RPMI8226 (cell line): ENCODE data around the gene TTC14.
A peak's percentile ranks its signal among the peaks of the same experiment; 100 is the strongest.
"Not testable (repeated sequence)": the region's sequence is repeated elsewhere in the genome, so short reads cannot be mapped to it uniquely, and the experiment has no call there.

Experiments
- DNase-seq: peaks from one replicate; pipeline ENCODE4 v3.0.0-alpha.2; 2015

Gene TTC14, protein sequence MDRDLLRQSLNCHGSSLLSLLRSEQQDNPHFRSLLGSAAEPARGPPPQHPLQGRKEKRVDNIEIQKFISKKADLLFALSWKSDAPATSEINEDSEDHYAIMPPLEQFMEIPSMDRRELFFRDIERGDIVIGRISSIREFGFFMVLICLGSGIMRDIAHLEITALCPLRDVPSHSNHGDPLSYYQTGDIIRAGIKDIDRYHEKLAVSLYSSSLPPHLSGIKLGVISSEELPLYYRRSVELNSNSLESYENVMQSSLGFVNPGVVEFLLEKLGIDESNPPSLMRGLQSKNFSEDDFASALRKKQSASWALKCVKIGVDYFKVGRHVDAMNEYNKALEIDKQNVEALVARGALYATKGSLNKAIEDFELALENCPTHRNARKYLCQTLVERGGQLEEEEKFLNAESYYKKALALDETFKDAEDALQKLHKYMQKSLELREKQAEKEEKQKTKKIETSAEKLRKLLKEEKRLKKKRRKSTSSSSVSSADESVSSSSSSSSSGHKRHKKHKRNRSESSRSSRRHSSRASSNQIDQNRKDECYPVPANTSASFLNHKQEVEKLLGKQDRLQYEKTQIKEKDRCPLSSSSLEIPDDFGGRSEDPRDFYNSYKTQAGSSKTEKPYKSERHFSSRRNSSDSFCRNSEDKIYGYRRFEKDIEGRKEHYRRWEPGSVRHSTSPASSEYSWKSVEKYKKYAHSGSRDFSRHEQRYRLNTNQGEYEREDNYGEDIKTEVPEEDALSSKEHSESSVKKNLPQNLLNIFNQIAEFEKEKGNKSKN

DNA sequence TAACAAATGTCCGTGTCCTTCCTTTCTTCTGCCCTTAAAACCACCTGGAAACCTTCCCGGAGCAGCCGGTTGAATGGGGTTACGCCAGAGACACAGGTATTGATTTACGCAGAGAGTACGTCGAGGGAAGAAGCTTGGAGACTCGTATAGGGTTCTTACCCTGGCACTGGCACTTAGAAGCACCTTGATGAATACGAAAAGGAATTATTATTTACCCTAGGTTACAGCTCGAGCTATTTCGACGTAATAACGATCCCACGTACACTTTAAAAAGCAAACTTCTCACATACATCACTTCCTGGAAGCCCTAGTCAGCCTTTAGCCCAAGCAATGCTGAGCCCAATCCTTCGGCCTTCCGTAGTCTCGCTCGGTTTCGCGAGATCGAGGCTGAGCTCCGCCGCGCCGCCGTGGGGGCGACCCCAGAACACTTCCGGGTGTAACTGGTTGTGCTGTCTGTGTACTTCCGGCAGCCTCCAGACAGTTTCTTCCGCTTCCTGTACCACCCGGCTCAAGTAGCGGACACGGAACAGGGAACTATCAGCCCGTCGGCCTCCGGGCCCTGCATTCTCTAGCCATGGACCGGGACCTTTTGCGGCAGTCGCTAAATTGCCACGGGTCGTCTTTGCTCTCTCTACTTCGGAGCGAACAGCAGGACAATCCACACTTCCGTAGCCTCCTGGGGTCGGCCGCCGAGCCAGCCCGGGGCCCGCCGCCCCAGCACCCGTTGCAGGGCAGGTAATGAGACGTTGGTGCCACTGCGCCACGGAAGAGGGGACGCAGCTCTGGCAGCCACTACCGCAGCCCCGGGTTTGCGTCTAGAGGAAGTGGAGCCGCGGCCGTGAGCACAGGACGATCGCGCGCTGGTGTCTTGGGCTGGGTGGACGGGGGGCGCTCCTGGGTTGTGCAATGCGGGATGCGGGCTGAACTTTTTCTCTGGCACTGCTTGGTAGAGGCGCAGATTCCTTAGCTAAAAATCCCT, at the start of gene TTC14:
Gene TTC14, plus strand, starts transcription at position 476 of the 979 bp plus-strand sequence. Its CDS starts 99 bp downstream, at position 575.
- peak; percentile 97 for DNase-seq

DNA sequence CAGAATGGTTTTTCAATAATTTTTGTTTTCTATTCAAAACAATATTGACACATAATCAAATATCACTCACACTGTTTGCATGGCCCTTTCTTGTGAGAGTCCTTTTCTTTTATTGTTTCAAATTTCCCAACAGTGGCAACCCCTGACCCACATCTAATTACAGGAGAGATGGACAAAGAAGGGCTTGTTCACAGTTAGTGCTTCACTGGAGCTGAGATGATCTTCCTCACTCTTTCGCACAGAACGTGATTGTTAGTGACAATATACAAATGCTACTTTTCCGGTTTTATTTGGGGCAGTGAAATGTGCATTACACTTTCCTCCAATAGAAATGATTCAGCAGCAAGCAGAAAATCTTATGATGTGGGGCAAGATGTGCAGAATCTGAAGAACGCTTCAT, 38.6 kb upstream of the TTC14 start:
- DNase-seq, result no peak

DNA sequence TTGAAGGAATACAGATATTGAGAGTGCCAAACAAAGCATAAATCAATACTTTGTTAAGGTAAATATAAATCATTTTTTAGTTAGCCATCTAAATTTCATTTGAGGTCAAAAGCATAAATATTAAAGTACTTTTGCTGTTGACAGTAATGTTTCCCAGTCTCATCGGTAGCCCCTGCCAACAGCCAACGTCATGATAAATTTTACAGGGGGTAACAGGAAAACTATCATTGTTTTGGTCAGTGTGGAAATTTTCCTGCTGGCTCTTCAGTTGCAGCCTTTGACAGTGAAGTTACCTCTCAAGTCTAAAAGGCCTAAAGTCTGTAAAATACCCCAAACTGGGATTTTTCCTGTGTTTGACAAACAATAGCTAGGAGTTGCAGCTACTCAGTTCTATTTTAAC, 37.3 kb upstream of the TTC14 start:
- no peak for DNase-seq

DNA sequence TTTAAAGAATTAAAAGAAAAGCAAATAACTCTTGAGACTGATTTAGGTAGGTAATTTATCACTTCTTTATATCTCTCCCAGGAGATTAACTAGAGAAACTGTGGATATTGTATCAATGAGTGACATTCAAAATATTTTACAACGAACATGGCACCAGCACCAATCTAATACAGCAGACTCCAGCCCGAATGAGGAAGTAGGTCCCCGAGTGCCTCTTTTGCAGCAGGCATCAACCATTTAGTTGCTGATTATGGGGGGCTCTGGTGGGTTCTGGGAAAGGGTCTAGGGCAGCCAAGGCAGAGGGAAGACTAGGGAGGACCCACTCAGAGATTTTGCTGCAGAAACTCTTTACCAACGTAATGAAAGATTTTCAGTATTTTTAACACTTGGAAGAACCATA, 31.7 kb upstream of the TTC14 start:
- DNase-seq, result no peak

DNA sequence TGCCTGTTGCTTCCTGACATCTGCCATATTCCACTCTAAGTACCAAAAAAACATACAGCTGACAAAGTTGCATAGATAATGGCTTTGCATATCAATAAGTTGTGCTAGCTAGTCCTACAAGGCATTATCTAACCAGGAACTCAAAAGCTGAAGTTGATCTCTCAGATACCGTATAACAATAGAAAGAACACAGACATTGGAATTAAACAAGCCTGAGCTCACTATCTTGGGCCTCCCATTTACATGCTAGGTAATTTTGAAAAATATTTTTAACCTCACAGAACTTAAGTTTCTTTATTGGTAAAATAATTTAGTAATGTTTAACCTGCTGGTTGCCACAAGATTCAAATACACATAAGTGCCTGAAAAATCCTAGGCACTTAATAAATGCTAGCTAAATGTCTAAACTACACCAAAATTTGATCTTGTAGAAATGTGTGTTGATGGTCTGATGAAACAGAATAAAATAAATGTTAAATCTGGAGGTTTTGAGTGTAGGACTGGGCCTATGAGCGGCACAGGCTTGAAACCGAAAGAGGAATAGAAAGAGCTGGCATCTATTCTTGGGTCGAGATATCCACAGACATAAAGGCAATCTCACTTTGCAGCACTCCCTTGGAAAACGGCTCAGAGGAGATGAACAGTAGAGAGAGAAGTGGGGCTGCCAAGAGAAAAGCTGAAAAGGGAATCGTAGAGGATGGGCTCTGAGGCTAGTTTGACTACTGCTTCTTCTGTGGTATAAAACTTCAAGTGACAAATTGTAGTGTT, 29.9 kb upstream of the TTC14 start:
- peak; percentile 67 for DNase-seq

DNA sequence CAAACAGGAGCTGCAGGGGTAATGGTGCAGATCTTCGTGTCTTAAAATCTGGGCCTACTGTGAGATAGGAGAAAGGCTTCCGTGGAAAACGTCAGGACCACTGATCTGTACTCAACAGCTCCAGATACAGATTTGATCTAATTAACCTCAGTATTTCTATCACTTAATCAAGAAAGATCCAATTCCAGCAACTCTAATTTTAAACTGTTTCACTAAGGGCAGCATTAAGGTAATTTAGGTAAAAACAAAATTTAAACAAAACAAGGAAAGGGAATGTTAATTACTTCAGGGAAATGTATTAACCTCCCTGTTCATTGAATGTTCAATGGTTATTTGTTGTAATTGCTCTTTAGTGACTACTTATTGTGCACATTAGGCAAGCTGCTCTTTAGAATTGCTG, 26.4 kb upstream of the TTC14 start:
- no peak for DNase-seq

DNA sequence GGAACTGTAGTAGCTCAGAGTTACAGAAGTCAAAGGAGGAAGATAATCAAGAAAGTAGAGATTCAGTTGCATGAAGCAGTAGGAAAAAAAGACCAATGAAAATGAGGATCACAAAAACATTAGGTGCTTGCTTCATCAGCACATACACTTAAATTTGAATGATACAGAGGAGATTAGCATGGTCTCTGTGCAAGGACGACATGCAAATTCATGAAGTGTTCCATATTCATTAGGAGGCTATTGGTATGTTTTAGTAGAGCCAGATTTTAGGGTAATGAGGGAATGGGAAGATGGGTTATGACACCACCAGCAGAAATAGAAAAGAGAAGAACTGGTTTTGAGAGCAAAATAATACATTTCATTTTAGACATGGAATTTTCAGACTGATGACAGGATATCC, 21.0 kb upstream of the TTC14 start:
- no peak for DNase-seq

DNA sequence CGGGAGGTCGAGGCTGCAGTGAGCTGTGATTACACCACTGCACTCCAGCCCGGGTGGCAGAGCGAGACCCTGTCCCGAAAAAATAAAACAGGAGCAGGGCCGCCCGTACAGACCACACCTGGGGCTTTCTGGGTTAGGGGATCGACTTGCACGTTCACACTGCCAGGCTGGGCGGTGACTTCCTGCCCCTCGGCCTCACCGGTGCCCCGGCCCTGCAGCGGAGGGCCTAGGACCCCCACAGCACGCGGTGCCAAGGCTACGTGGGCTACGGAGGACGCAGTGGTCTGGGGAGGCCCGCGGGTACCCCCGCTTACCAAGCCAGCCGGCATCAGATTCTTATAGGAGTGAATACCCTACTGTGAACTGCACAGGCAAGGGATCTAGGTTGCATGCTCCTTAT, 11.6 kb upstream of the TTC14 start:
- DNase-seq, result no peak

DNA sequence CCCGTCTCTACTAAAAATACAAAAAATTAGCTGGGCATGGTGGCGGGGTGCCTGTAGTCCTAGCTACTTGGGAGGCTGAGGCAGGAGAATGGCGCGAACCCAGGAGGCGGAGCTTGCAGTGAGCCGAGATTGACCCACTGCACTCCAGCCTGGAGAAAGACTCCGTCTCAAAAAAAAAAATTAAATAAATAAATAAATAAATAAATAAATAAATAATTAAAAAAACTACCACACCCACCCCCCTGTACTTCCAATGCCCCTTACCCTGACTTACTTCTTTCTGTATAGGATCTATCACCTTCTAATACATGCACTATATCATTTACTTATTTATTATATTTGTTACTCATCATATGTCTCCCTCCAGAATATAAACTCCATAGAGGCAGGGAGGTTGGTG, 8.3 kb upstream of the TTC14 start:
- not testable (repeated sequence) for DNase-seq

DNA sequence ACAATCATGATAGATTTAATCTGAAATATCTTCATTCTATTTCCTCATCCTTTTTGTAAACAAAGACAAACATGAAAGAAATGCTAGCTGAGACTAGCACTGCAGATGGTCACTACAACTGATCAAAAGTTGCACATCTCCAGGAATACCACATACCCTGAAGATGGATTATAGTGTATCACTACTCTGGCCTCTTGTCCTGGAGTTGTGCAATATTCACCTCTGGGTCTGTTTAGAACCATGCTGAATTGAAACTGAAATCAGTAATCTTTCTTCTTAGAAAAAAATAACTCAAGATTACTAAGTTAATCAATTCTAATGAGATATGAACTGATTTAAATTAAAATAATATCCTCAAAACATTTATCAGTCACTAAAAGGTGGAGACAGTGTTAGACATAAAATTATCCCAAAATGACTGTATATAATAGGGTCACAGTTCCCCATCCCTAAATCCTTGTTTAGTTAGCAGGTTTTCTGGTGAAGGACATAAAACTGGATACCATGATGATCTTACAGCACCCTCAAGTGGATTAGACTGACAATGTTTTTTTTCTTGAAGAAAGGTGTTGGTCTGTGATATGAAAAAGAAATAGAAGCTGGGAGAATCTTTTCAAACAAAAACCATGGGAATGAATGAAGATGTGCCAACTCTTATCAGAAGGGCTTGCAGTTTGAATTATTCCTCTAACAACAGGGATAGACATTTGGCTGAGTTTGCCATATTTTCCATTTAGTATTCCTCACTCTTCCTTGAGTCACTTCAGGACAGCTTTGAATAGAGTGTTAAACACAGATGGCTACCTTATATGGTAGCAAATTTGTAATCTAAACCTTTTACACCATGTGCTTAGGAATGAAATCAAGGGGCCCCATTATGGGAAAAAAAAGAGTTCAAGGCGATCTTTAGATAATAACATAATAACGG, 7.1 kb upstream of the TTC14 start:
- DNase-seq, result peak; percentile 44

DNA sequence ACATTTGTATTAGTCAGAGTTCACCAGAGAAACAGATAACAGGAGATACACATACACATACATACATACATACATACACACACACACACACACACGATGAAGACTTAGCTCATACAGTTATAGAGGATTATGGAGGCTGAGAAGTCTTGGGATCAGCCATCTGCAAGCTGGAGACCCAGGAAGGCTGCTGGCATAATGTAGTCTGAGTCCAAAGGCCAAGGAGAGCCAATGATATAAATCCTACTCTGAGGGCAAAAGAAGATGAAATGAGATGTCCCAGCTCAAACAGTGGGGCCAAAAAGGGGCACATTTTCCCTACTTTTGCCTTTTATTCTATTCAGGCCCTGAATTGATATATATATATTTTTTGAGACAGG, 6.4 kb upstream of the TTC14 start:
- DNase-seq, result no peak

DNA sequence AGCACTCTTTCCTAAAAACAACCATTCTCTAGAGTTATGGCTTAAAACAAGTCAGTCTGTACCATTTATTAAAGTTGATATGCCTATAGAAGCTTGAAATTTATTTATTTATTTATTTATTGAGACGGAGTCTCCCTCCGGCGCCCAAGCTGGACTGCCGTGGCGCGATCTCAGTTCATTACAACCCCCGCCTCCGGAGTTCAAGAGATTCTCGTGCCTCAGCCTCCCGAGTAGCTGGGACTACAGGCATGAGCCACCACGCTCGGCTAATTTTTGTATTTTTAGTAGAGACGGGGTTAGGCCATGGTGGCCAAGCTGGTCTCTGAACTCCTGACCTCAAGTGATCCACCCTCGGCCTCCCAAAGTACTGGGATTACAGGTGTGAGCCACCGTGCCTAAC, 1.5 kb upstream of the TTC14 start:
- no peak for DNase-seq

DNA sequence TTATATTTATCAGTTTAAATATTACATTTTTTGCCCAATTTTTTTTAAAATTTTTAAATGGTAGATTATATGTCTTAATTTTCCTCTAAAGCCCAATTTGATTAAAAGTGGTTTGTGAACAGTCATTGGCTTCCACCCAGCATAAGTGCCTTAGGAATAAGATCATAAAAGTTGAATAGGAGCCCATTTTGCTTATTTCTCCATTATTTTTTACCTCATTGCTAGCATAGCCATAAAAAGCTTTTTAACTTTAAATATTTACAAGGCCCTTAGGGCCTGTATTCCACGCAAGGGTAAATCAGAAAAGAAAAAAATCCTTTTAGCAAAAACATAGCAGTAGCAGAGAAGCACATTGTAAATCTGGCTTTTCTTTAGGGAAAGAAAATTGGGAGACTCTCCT, 9.0 kb downstream of the TTC14 start:
- DNase-seq, result no peak

DNA sequence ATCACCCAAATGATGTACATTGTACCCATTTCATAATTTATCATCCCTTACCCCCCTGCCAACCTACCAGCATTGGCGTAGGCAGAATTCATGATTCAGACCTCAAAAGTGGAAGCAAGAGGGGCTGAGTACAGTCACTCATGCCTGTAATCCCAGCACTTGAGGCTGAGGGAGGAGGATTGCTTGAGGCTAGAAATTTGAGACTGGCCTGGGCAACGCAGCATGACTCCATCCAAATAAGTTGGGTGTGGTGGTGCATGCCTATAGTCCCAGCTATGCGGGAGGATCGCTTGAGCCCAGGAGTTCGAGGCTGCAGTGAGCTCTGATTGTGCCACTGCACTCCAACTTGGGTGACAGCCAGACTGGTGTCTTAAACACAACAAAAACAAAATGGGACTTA, 10.4 kb downstream of the TTC14 start:
- no peak for DNase-seq

DNA sequence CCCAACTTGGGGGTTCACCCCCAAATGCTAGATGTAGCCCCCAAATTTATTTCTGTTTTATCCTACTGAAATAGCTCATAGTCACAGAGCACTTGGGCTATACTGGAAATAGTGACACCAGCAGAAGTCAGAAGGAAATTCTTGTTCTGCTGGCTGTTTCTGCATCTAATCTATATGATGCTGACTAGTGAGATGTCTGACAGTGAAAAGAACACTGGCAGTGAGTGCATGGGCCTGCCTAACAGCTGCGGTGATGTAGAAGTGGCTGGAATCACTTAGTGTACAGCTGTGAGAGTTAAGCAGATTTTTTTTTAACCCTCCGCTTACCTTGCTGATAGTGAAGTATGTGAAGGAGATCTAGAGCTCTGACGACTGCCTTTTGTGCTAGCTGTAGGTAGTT, 14.0 kb downstream of the TTC14 start:
- no peak for DNase-seq

DNA sequence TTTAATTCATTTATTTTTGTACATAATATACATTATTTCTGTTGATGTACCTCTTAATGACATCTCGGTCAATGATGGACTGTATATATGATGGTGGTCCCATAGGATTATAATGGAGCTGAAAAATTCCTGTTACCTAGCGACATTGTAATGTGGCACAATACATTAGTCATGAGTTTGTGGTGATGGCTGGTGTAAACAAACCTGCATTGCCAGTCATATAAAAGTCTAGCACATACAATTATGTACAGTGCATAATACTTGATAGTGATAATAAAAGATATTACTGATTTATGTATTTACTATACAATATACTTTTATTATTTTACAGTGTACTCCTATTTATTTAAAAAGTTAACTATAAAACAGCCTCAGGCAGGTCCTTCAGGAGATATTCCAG, 15.1 kb downstream of the TTC14 start:
- DNase-seq, result no peak

DNA sequence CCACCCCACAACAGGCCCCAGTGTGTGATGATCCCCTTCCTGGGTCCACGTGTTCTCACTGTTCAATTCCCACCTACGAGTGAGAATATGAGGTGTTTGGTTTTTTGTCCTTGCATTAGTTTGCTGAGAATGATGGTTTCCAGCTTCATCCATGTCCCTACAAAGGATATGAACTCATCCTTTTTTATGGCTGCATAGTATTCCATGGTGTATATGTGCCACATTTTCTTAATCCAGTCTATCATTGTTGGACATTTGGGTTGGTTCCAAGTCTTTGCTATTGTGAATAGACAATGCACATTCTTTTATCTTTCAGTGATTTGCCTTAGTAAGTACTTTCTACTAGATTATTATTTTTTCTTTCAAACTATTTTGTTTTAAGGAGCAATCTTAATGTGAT, 16.6 kb downstream of the TTC14 start:
- DNase-seq, result not testable (repeated sequence)

DNA sequence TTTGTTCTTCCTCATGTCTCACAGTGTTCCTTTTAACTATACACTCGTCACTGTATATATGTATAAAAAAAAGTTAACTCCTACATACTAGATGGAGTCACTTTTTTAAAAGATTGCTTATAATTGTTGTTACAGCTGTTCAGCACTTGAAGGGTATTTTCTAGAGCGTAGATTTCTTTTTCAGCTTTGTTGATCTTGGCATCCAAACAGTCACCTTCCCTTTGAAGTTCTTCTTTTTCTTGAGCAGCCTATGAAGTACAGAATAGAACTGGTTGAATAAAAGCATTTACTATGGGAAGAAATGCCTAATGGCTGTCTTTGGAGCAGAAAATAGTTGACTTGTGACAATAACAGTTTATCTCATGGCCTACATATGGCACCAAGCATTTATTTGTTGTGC, 17.8 kb downstream of the TTC14 start:
- DNase-seq, result no peak

DNA sequence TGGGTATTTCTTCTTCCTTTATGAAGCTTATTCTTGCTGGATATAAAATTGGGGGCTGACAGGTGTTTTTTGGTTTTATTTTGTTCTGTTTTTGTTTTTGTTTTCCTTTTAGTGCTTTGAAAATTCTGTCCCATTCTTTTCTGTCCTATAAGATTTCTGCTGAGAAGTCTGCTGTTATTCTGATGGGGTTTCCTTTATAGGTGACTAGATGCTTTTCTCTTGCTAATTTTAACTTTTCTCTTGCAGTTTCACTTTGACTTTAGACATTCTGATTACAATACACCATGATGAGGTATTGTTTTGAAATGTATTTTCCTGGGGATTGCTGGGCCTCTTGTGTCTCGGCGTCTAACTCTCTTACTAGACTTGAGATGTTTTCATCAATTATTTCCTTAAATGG, 22.8 kb downstream of the TTC14 start:
- no peak for DNase-seq

DNA sequence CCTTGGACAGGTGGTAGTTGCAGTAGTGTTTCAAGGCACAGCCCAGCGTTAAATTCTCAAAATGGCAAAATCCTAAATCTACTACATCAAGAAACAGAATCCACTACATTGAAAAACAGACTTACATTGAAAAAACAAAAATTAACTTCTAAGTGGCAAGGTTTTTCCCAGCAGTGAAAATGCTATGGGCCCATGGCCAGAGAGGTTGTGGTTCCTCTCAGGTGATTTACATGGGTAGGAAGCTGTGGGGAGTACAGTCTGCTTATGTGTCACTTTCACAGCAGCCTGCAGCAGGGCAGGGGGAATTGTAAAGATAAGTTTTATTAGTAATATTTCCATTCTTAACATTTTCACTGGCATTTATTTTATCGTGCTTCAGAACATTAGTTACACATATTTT, 24.9 kb downstream of the TTC14 start:
- DNase-seq, result no peak

DNA sequence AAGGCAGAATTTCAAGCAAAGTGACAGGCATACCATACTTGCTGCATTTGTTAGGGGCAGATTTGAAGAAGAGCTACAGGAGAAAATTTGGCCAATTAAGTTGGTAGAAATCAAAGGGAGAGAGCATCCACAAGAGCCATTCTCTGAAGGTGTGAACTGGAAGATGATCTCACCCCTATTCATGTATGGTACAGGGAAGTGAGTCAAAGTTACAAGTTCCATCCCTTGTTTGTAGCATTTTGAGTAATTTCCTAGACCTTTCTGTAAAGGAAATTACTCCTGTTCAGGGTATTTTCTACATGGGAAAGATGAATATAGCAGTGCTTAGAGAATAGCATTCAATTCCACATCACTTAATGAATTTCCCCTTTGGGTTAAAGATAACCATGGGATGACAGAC, 28.4 kb downstream of the TTC14 start:
- no peak for DNase-seq
